ENCODE measurements around the gene ALDH1A3.
A peak's percentile ranks its signal among the peaks of the same experiment; 100 is the strongest.

The ALDH1A3 gene

GRCh38 chr15:100913961-100914360 lies 34.3 kb downstream of the ALDH1A3 start:
- no peak for DNase-seq (ENCODE audit: low read depth in 1 of 2, low spot score in 1 of 2)
- TF ChIP-seq GABPA (IDR thresholded peaks at IDR 0.05; ENCODE audit: low read depth) (no peak), SPI1 (IDR thresholded peaks at IDR 0.05; ENCODE audit: borderline replicate concordance, low read depth) (no peak), POLR2AphosphoS5 (IDR thresholded peaks at IDR 0.05; ENCODE audit: low read depth) (no peak)
- TF ChIP-seq, protein P1, sequence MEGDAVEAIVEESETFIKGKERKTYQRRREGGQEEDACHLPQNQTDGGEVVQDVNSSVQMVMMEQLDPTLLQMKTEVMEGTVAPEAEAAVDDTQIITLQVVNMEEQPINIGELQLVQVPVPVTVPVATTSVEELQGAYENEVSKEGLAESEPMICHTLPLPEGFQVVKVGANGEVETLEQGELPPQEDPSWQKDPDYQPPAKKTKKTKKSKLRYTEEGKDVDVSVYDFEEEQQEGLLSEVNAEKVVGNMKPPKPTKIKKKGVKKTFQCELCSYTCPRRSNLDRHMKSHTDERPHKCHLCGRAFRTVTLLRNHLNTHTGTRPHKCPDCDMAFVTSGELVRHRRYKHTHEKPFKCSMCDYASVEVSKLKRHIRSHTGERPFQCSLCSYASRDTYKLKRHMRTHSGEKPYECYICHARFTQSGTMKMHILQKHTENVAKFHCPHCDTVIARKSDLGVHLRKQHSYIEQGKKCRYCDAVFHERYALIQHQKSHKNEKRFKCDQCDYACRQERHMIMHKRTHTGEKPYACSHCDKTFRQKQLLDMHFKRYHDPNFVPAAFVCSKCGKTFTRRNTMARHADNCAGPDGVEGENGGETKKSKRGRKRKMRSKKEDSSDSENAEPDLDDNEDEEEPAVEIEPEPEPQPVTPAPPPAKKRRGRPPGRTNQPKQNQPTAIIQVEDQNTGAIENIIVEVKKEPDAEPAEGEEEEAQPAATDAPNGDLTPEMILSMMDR (IDR thresholded peaks at IDR 0.05; ENCODE audit: insufficient read depth, low read length): no peak
- TF ChIP-seq, protein P2, sequence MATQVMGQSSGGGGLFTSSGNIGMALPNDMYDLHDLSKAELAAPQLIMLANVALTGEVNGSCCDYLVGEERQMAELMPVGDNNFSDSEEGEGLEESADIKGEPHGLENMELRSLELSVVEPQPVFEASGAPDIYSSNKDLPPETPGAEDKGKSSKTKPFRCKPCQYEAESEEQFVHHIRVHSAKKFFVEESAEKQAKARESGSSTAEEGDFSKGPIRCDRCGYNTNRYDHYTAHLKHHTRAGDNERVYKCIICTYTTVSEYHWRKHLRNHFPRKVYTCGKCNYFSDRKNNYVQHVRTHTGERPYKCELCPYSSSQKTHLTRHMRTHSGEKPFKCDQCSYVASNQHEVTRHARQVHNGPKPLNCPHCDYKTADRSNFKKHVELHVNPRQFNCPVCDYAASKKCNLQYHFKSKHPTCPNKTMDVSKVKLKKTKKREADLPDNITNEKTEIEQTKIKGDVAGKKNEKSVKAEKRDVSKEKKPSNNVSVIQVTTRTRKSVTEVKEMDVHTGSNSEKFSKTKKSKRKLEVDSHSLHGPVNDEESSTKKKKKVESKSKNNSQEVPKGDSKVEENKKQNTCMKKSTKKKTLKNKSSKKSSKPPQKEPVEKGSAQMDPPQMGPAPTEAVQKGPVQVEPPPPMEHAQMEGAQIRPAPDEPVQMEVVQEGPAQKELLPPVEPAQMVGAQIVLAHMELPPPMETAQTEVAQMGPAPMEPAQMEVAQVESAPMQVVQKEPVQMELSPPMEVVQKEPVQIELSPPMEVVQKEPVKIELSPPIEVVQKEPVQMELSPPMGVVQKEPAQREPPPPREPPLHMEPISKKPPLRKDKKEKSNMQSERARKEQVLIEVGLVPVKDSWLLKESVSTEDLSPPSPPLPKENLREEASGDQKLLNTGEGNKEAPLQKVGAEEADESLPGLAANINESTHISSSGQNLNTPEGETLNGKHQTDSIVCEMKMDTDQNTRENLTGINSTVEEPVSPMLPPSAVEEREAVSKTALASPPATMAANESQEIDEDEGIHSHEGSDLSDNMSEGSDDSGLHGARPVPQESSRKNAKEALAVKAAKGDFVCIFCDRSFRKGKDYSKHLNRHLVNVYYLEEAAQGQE (IDR thresholded peaks at IDR 0.05; ENCODE audit: insufficient replicate concordance, low read depth): no peak
- H3K27ac ChIP-seq (replicated peaks): no peak overlapping the region
- no peaks in the 10 kb centered on the region for H3K27me3 ChIP-seq (ENCODE audit: insufficient read depth, poor library complexity, severe bottlenecking)
- H3K4me3 ChIP-seq (replicated peaks; ENCODE audit: insufficient read depth, low read length): no peak overlapping the region

DNA sequence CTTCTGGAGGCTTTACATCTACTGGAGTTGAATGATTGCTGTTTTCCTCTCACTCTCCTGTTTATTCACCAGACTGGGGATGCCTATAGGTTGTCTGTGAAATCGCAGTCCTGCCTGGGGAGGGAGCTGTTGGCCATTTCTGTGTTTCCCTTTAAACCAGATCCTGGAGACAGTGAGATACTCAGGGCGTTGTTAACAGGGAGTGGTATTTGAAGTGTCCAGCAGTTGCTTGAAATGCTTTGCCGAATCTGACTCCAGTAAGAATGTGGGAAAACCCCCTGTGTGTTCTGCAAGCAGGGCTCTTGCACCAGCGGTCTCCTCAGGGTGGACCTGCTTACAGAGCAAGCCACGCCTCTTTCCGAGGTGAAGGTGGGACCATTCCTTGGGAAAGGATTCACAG lies 35.2 kb downstream of the ALDH1A3 start:
- DNase-seq (ENCODE audit: low read depth in 1 of 2, low spot score in 1 of 2): no peak
- no peak overlapping the region for H3K27ac ChIP-seq (replicated peaks)

GRCh38 chr15:100918034-100918689 lies 38.5 kb downstream of the ALDH1A3 start:
- peak; percentile 75 to 91 for DNase-seq (ENCODE audit: low read depth in 1 of 2, low spot score in 1 of 2)

More for the DNA sequence above, 35.2 kb downstream of the ALDH1A3 start:
- Histone ChIP-seq H3K4me3 (replicated peaks; ENCODE audit: insufficient read depth, low read length) (no peak overlapping the region), H3K27me3 (ENCODE audit: insufficient read depth, poor library complexity, severe bottlenecking) (no peaks in the 10 kb centered on the region)
- TF ChIP-seq GABPA (IDR thresholded peaks at IDR 0.05; ENCODE audit: low read depth) (no peak), SPI1 (IDR thresholded peaks at IDR 0.05; ENCODE audit: borderline replicate concordance, low read depth) (no peak), POLR2AphosphoS5 (IDR thresholded peaks at IDR 0.05; ENCODE audit: low read depth) (no peak)
- TF ChIP-seq, protein P2 (IDR thresholded peaks at IDR 0.05; ENCODE audit: insufficient replicate concordance, low read depth): no peak
- TF ChIP-seq, protein P1 (IDR thresholded peaks at IDR 0.05; ENCODE audit: insufficient read depth, low read length): no peak

More at GRCh38 chr15:100918034-100918689, 38.5 kb downstream of the ALDH1A3 start:
- TF ChIP-seq POLR2AphosphoS5 (IDR thresholded peaks at IDR 0.05; ENCODE audit: low read depth) (no peak; the same call in 1 of the 2 replicates), SPI1 (IDR thresholded peaks at IDR 0.05; ENCODE audit: borderline replicate concordance, low read depth) (peak; percentile 20; the same call in 1 of the 2 replicates), GABPA (IDR thresholded peaks at IDR 0.05; ENCODE audit: low read depth) (no peak)
- TF ChIP-seq, protein P1 (IDR thresholded peaks at IDR 0.05; ENCODE audit: insufficient read depth, low read length): peak; percentile 69
- TF ChIP-seq, protein P2 (IDR thresholded peaks at IDR 0.05; ENCODE audit: insufficient replicate concordance, low read depth): no peak
- peak overlapping the region; percentile 56 for H3K4me3 ChIP-seq (replicated peaks; ENCODE audit: insufficient read depth, low read length)
- no peaks in the 10 kb centered on the region for H3K27me3 ChIP-seq (ENCODE audit: insufficient read depth, poor library complexity, severe bottlenecking)
- peak overlapping the region; percentile 97 for H3K27ac ChIP-seq (replicated peaks)

Data from HL-60 (cell line).